ENCODE measurements around the gene NT5DC2.
"Not testable (repeated sequence)": the region's sequence is repeated elsewhere in the genome, so short reads cannot be mapped to it uniquely, and the experiment has no call there.

The NT5DC2 gene

GRCh38 chr3:52534281-52535183 is 875 bp upstream of the NT5DC2 start:
- DNase-seq (ENCODE audit: low read depth in 1 of 2, low spot score in 1 of 2), result peak; percentile 13 to 30
- no peak for TF ChIP-seq JUND (IDR thresholded peaks at IDR 0.05; ENCODE audit: low read depth)
- in situ Hi-C loops (cut with HindIII; ENCODE audit: low pct_unique_long_range_greater_than_20kb, low sequenced_read_pairs), result no loop called here

GRCh38 chr3:52532838-52533622 is 627 bp downstream of the NT5DC2 start:
- peak; percentile 10 to 58 for DNase-seq (ENCODE audit: low read depth in 1 of 2, low spot score in 1 of 2)
- TF ChIP-seq JUND (IDR thresholded peaks at IDR 0.05; ENCODE audit: low read depth), result no peak
- in situ Hi-C loops (cut with HindIII; ENCODE audit: low pct_unique_long_range_greater_than_20kb, low sequenced_read_pairs), result no loop called here

- DNase-seq (ENCODE audit: low read depth in 1 of 2, low spot score in 1 of 2), result no peak
- in situ Hi-C loops (cut with HindIII; ENCODE audit: low pct_unique_long_range_greater_than_20kb, low sequenced_read_pairs), result no loop called here
- no peak for TF ChIP-seq JUND (IDR thresholded peaks at IDR 0.05; ENCODE audit: low read depth)
Measured at GRCh38 chr3:52532517-52532837, 1.2 kb downstream of the NT5DC2 start.

- TF ChIP-seq JUND (IDR thresholded peaks at IDR 0.05; ENCODE audit: low read depth), result no peak
Measured at GRCh38 chr3:52531860-52532516, 1.7 kb downstream of the NT5DC2 start.

GRCh38 chr3:52530918-52531826 is 2.5 kb downstream of the NT5DC2 start:
- DNase-seq (ENCODE audit: low read depth in 1 of 2, low spot score in 1 of 2), result peak in 1 of 2 experiments; percentile 2
- in situ Hi-C loops (cut with HindIII; ENCODE audit: low pct_unique_long_range_greater_than_20kb, low sequenced_read_pairs), result no loop called here
- no peak for TF ChIP-seq JUND (IDR thresholded peaks at IDR 0.05; ENCODE audit: low read depth)

More at GRCh38 chr3:52531860-52532516, 1.7 kb downstream of the NT5DC2 start:
- in situ Hi-C loops (cut with HindIII; ENCODE audit: low pct_unique_long_range_greater_than_20kb, low sequenced_read_pairs), result no loop called here
- DNase-seq (ENCODE audit: low read depth in 1 of 2, low spot score in 1 of 2), result peak in 1 of 2 experiments; percentile 4

GRCh38 chr3:52529376-52530333 is 4.0 kb downstream of the NT5DC2 start:
- no peak for TF ChIP-seq JUND (IDR thresholded peaks at IDR 0.05; ENCODE audit: low read depth)
- no peak for DNase-seq (ENCODE audit: low read depth in 1 of 2, low spot score in 1 of 2)
- in situ Hi-C loops (cut with HindIII; ENCODE audit: low pct_unique_long_range_greater_than_20kb, low sequenced_read_pairs), result no loop called here

GRCh38 chr3:52528586-52529375 is 4.9 kb downstream of the NT5DC2 start:
- in situ Hi-C loops (cut with HindIII; ENCODE audit: low pct_unique_long_range_greater_than_20kb, low sequenced_read_pairs), result no loop called here
- DNase-seq (ENCODE audit: low read depth in 1 of 2, low spot score in 1 of 2), result no peak
- TF ChIP-seq JUND (IDR thresholded peaks at IDR 0.05; ENCODE audit: low read depth), result no peak

GRCh38 chr3:52527732-52528585 is 5.7 kb downstream of the NT5DC2 start:
- in situ Hi-C loops (cut with HindIII; ENCODE audit: low pct_unique_long_range_greater_than_20kb, low sequenced_read_pairs), result no loop called here
- DNase-seq (ENCODE audit: low read depth in 1 of 2, low spot score in 1 of 2), result no peak
- no peak for TF ChIP-seq JUND (IDR thresholded peaks at IDR 0.05; ENCODE audit: low read depth)

GRCh38 chr3:52527039-52527731 is 6.5 kb downstream of the NT5DC2 start:
- in situ Hi-C loops (cut with HindIII; ENCODE audit: low pct_unique_long_range_greater_than_20kb, low sequenced_read_pairs), result no loop called here
- no peak for TF ChIP-seq JUND (IDR thresholded peaks at IDR 0.05; ENCODE audit: low read depth)
- DNase-seq (ENCODE audit: low read depth in 1 of 2, low spot score in 1 of 2), result no peak

- DNase-seq (ENCODE audit: low read depth in 1 of 2, low spot score in 1 of 2), result not testable (repeated sequence)
Measured at GRCh38 chr3:52526671-52527038, 7.0 kb downstream of the NT5DC2 start.

More at GRCh38 chr3:52526671-52527038, 7.0 kb downstream of the NT5DC2 start:
- in situ Hi-C loops (cut with HindIII; ENCODE audit: low pct_unique_long_range_greater_than_20kb, low sequenced_read_pairs), result not testable (repeated sequence)

Data from T47D (cell line).